HL-60 (cell line): ENCODE results near the gene HIKESHI.

ENCODE experiments used
- DNase-seq, 2 experiments: peaks; one replicate each; pipeline ENCODE4 v3.0.0-alpha.2; 2010 to 2020; ENCODE audit warnings: low read depth in 1 of 2, low spot score in 1 of 2
- H3K27ac ChIP-seq: fragments of 250-450 bp; sonication (Bioruptor Pico); replicated peaks from 2 replicates; pipeline ENCODE4 v1.5.1; 2020; ENCODE audit warnings: mild to moderate bottlenecking, moderate library complexity
- H3K27me3 ChIP-seq: fragments of 250-450 bp; sonication (Bioruptor Pico); 2 replicates; pipeline ENCODE4 v1.5.1; 2021; ENCODE audit warnings: mild to moderate bottlenecking, moderate library complexity; ENCODE audit not compliant: insufficient read depth, poor library complexity, severe bottlenecking
- H3K4me3 ChIP-seq: replicated peaks from 2 replicates; pipeline ENCODE4 v1.5.1; 2011; ENCODE audit warnings: mild to moderate bottlenecking, control low read depth, low read length; ENCODE audit not compliant: insufficient read depth
- CTCF ChIP-seq: IDR thresholded peaks from one replicate; pipeline ENCODE4 v1.5.1; 2011; ENCODE audit warnings: low read length, control low read depth, inconsistent platforms; ENCODE audit not compliant: insufficient read depth
- GABPA ChIP-seq: IDR thresholded peaks from 2 replicates; pipeline ENCODE4 v1.6.1; 2012; ENCODE audit warnings: low read depth
- POLR2AphosphoS5 ChIP-seq: IDR thresholded peaks from 2 replicates; pipeline ENCODE4 v1.6.1; 2012; ENCODE audit warnings: low read depth
- SPI1 ChIP-seq: IDR thresholded peaks from 2 replicates; pipeline ENCODE4 v1.6.1; 2012; ENCODE audit warnings: low read depth, mild to moderate bottlenecking, borderline replicate concordance
- TF ChIP-seq, protein P1 (sequence below): IDR thresholded peaks from 2 replicates; pipeline ENCODE4 v1.6.1; 2012; ENCODE audit warnings: low read depth; ENCODE audit not compliant: insufficient replicate concordance

The HIKESHI gene

GRCh38 chr11:86363424-86363823 lies 61.4 kb downstream of the HIKESHI start:
- no peak for DNase-seq
- H3K27ac ChIP-seq, result no peak overlapping the region
- no peak overlapping the region for H3K4me3 ChIP-seq
- no peaks in the 10 kb centered on the region for H3K27me3 ChIP-seq
- TF ChIP-seq, protein P1, sequence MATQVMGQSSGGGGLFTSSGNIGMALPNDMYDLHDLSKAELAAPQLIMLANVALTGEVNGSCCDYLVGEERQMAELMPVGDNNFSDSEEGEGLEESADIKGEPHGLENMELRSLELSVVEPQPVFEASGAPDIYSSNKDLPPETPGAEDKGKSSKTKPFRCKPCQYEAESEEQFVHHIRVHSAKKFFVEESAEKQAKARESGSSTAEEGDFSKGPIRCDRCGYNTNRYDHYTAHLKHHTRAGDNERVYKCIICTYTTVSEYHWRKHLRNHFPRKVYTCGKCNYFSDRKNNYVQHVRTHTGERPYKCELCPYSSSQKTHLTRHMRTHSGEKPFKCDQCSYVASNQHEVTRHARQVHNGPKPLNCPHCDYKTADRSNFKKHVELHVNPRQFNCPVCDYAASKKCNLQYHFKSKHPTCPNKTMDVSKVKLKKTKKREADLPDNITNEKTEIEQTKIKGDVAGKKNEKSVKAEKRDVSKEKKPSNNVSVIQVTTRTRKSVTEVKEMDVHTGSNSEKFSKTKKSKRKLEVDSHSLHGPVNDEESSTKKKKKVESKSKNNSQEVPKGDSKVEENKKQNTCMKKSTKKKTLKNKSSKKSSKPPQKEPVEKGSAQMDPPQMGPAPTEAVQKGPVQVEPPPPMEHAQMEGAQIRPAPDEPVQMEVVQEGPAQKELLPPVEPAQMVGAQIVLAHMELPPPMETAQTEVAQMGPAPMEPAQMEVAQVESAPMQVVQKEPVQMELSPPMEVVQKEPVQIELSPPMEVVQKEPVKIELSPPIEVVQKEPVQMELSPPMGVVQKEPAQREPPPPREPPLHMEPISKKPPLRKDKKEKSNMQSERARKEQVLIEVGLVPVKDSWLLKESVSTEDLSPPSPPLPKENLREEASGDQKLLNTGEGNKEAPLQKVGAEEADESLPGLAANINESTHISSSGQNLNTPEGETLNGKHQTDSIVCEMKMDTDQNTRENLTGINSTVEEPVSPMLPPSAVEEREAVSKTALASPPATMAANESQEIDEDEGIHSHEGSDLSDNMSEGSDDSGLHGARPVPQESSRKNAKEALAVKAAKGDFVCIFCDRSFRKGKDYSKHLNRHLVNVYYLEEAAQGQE, result no peak
- TF ChIP-seq POLR2AphosphoS5 (no peak), CTCF (no peak), SPI1 (no peak), GABPA (no peak)

- no peak overlapping the region for H3K4me3 ChIP-seq
- no peak for TF ChIP-seq CTCF
- TF ChIP-seq POLR2AphosphoS5, result no peak
- no peak for TF ChIP-seq SPI1
- TF ChIP-seq, protein P1, result no peak
- TF ChIP-seq GABPA, result no peak
- H3K27ac ChIP-seq, result no peak overlapping the region
- no peaks in the 10 kb centered on the region for H3K27me3 ChIP-seq
- DNase-seq, result no peak
These were observed 63.5 kb downstream of the HIKESHI start for GRCh38 chr11:86365546-86365945.

DNA sequence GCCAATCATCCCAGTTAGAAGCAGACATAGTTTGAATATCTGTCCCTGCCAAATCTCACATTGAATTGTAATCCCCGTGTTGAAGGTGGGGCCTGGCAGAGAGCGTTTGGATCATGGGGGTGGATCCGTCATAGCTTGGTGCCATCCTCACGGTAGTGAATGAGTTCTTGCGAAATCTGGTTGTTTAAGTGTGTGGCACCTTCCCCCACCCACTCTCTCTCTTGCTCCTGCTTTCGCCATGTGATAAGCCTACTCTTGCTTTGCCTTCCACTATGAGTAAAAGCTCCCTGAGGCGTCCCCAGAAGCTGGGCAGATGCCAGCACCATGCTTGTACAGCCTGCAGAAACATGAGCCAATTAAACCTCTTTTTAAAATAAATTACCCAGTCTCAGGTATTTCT lies 67.6 kb downstream of the HIKESHI start:
- Histone ChIP-seq H3K27ac (no peak overlapping the region), H3K27me3 (no peaks in the 10 kb centered on the region), H3K4me3 (no peak overlapping the region)
- DNase-seq, result no peak
- no peak for TF ChIP-seq CTCF
- no peak for TF ChIP-seq POLR2AphosphoS5
- no peak for TF ChIP-seq GABPA
- TF ChIP-seq SPI1, result no peak
- TF ChIP-seq, protein P1, result no peak
